ENCODE measurements around the gene CD38.

Gene CD38

GRCh38 chr4:15864651-15865566 lies 86.8 kb downstream of the CD38 start:
- Histone ChIP-seq H3K4me3 (ENCODE audit: low read depth in 1 of 2, low read length in 1 of 2) (no peak overlapping the region), H3K27ac (no peak overlapping the region), H3K4me1 (ENCODE audit: control insufficient read depth in 1 of 2, insufficient read depth in 1 of 2, low read depth in 1 of 2, low read length in 1 of 2) (no peaks in the 10 kb centered on the region), H3K36me3 (no peaks in the 10 kb centered on the region), H3K9me3 (no peaks in the 10 kb centered on the region), H3K27me3 (no peaks in the 10 kb centered on the region)
- TF ChIP-seq CTCF (IDR thresholded peaks at IDR 0.05) = no peak

- H3K9me3 ChIP-seq = no peaks in the 10 kb centered on the region
- H3K27me3 ChIP-seq = no peaks in the 10 kb centered on the region
- H3K4me1 ChIP-seq (ENCODE audit: control insufficient read depth in 1 of 2, insufficient read depth in 1 of 2, low read depth in 1 of 2, low read length in 1 of 2) = no peaks in the 10 kb centered on the region
- H3K27ac ChIP-seq = no peak overlapping the region
- H3K36me3 ChIP-seq = no peaks in the 10 kb centered on the region
- no peak overlapping the region for H3K4me3 ChIP-seq (ENCODE audit: low read depth in 1 of 2, low read length in 1 of 2)
- no peak for TF ChIP-seq CTCF (IDR thresholded peaks at IDR 0.05)
Observed at GRCh38 chr4:15868111-15868510, 90.0 kb downstream of the CD38 start.

GRCh38 chr4:15868826-15869413 lies 90.8 kb downstream of the CD38 start:
- Histone ChIP-seq H3K4me1 (ENCODE audit: control insufficient read depth in 1 of 2, insufficient read depth in 1 of 2, low read depth in 1 of 2, low read length in 1 of 2) (no peaks in the 10 kb centered on the region), H3K27ac (no peak overlapping the region), H3K36me3 (no peaks in the 10 kb centered on the region), H3K9me3 (no peaks in the 10 kb centered on the region), H3K27me3 (no peaks in the 10 kb centered on the region), H3K4me3 (ENCODE audit: low read depth in 1 of 2, low read length in 1 of 2) (no peak overlapping the region)
- TF ChIP-seq CTCF (IDR thresholded peaks at IDR 0.05) = no peak

- no peak for TF ChIP-seq CTCF (IDR thresholded peaks at IDR 0.05)
- no peak overlapping the region for H3K27ac ChIP-seq
- H3K4me3 ChIP-seq (ENCODE audit: low read depth in 1 of 2, low read length in 1 of 2) = no peak overlapping the region
- H3K27me3 ChIP-seq = no peaks in the 10 kb centered on the region
- no peaks in the 10 kb centered on the region for H3K36me3 ChIP-seq
- no peaks in the 10 kb centered on the region for H3K9me3 ChIP-seq
- H3K4me1 ChIP-seq (ENCODE audit: control insufficient read depth in 1 of 2, insufficient read depth in 1 of 2, low read depth in 1 of 2, low read length in 1 of 2) = no peaks in the 10 kb centered on the region
Observed at GRCh38 chr4:15870079-15870478, 92.0 kb downstream of the CD38 start.

GRCh38 chr4:15870921-15871664 lies 93.0 kb downstream of the CD38 start:
- no peak for TF ChIP-seq CTCF (IDR thresholded peaks at IDR 0.05)
- Histone ChIP-seq H3K4me3 (ENCODE audit: low read depth in 1 of 2, low read length in 1 of 2) (no peak overlapping the region), H3K36me3 (no peaks in the 10 kb centered on the region), H3K9me3 (no peaks in the 10 kb centered on the region), H3K4me1 (ENCODE audit: control insufficient read depth in 1 of 2, insufficient read depth in 1 of 2, low read depth in 1 of 2, low read length in 1 of 2) (no peaks in the 10 kb centered on the region), H3K27me3 (no peaks in the 10 kb centered on the region), H3K27ac (no peak overlapping the region)
